Measurements from ENCODE around the gene PAX6.

DNA sequence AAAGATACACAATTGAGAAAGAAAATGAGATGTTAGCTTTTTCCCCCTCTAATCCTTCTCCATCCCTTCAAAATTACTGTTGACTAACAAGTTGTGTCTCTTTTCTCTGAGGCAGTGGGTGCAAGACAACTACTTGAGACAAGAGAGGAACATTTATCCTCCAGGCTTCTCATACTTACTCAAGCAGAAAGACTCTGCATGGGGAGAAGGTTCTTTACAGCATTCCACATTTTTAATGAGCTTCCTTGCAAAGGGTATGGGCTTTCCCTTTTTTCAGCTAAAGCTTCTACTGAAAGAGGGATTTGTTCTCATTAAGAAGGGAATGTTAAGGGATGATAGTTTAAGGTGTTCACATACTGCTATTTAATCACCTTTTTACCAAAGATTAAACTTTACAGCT, 47.8 kb downstream of the PAX6 start:
- TF ChIP-seq CTCF (conservative IDR thresholded peaks at IDR 0.05; ENCODE audit: low read depth, low read length) (no peak), EZH2 (IDR thresholded peaks at IDR 0.05; ENCODE audit: low read length, unreplicated experiment) (no peak)
